Right renal pelvis (tissue), 4 donors: ENCODE measurements around the gene MUC5AC. TPM values are rescaled to one million over a fixed set of nuclear protein-coding genes. Genes with fewer than 3 reads are reported as not detected.

Experiments used
- DNase-seq, 4 donors: peaks; one replicate each; pipeline ENCODE4 v3.0.0-alpha.2; 2013; ENCODE audit warnings: low read depth in 4 of 4, low spot score in 3 of 4, missing footprints in 1 of 4
- polyA plus RNA-seq, 4 donors: library from polyadenylated mRNA; unstranded; fragments of 120-200 nt; gene quantifications; one replicate each; pipeline ENCODE4 v1.2.1, GENCODE V29; 2013; ENCODE audit not compliant: insufficient read length in 4 of 4

MUC5AC gene
- polyA plus RNA-seq, 4 donors: under 0.01 TPM; not detected in 3

GRCh38 chr11:1120532-1121330 is 37.0 kb upstream of the MUC5AC start:
- no peak for DNase-seq

DNA sequence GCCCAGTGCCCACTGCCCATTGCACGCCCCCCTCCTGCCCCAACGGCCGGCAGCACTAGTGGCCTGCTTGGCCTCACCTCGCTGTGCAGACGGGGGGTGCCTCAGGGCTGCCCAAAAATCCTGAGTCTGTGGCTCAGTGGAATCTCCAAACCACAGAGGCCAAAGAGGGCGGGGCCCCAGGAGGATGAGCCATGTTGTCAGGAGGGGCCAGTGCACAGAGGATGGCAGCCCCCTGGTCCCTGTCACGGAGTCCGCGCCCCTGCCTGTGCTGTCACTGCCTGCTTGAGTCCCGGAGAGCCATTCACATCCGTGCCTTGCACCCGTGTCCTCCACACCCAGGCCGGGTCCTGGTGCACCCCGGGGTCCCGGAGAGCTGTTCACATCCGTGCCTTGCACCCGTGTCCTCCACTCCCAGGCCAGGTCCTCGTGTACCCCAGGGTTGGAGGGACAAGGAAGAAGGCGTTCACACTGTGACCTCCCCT is 36.4 kb upstream of the MUC5AC start:
- no peak for DNase-seq

GRCh38 chr11:1121813-1122663 is 35.7 kb upstream of the MUC5AC start:
- DNase-seq: no peak

DNA sequence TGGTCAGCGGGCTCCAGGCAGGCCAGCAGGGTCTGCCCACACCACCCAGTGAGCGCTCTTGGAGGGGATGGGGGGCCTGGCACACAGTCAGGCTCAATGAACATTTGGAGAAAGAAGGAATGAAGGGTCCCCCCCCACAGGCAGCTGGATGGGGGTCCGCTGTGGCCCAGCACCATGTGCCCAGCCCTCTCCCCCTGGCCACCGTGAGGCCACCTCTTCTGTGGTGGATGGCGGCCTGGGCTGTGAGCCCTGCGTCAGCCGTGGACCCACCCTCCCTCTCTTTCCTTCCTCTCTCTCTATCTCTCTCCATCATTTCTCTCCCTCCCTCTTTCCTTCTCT is 35.1 kb upstream of the MUC5AC start:
- no peak for DNase-seq

GRCh38 chr11:1123970-1124369 is 33.8 kb upstream of the MUC5AC start:
- DNase-seq: no peak

DNA sequence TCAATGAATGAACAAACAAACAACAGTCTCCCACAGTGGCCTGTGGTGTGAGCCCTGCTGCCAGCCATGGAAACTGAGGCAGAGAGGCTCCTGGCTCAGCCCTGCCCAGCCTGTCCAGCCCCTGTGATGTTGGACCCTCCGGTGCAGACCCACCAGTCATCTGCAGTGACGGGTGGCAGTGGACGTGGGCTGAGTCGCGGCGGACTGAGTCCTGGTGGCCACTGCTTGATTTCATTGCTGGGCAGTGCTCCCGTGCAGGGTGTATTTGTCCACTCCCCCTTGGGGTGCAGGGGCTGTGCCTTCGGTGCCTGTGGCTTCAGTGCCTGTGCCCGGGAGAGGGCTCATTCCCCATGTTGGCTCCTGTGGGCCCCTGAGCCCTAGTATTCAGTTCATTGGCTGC is 31.9 kb upstream of the MUC5AC start:
- no peak for DNase-seq

DNA sequence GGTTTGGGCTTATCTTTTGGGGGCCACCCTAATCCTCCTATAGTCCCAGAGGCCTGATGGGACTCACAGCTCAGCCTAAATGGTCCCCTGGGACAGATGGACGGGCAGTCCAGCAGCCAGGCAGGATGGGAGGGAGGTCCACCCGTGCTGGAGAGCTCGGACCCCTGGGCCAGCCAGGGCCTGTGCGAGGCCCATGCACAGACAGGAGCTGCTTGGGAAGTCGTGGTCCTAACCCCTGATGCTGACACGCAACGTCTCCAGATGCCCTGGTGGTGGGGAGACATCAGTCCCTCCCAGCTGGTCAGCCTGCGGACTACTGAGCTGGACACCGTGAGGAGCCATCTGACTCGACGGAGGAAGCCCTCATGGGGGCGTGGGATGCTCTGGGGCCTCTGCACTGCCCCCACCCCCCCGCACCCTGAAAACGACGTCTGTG is 31.2 kb upstream of the MUC5AC start:
- DNase-seq: no peak

GRCh38 chr11:1126935-1127663 is 30.7 kb upstream of the MUC5AC start:
- no peak for DNase-seq

GRCh38 chr11:1127664-1128162 is 30.0 kb upstream of the MUC5AC start:
- no peak for DNase-seq

- no peak for DNase-seq
Measured at GRCh38 chr11:1128311-1129142, 29.2 kb upstream of the MUC5AC start.

GRCh38 chr11:1129143-1129610 is 28.6 kb upstream of the MUC5AC start:
- no peak for DNase-seq

- no peak for DNase-seq
Measured at GRCh38 chr11:1129611-1130160, 28.1 kb upstream of the MUC5AC start.

- DNase-seq: no peak
Measured at GRCh38 chr11:1130276-1131032, 27.3 kb upstream of the MUC5AC start.

- no peak for DNase-seq
Measured at GRCh38 chr11:1131033-1131911, 26.5 kb upstream of the MUC5AC start.

- no peak for DNase-seq
Measured at GRCh38 chr11:1134848-1135445, 22.8 kb upstream of the MUC5AC start.

DNA sequence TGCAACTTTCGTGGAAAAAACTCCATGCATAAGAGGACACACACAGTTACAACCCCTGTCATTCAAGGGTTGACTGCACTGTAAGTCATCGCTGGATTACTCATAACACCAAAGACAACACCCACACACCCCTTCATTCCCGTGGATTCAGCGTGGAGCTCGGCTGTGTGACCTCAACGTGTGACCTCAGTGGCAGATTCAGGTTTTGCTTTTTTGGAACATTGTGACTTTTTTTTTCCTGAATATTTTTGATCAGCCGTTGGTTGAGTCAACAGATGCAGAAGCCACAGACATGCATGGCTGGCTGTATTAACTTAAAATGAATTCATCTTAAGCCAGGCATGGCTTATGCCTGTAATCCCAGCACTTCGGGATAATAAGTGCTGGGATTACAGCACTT is 19.7 kb upstream of the MUC5AC start:
- no peak for DNase-seq

- no peak for DNase-seq
Measured at GRCh38 chr11:1139441-1140083, 18.2 kb upstream of the MUC5AC start.
